Trophoblast cell (in vitro differentiated cells and primary cell): ENCODE data around the gene TET1.

ENCODE experiments used
- DNase-seq, 2 donors: peaks; one replicate each; pipeline ENCODE4 v3.0.0-alpha.2; 2016
- H2AFZ ChIP-seq: 2 replicates; pipeline ENCODE4 v1.6.1; 2013; ENCODE audit warnings: low read length, moderate library complexity, mild to moderate bottlenecking; ENCODE audit not compliant: insufficient read depth, poor library complexity
- H2AK5ac ChIP-seq: 2 replicates; pipeline ENCODE4 v1.6.1; 2013; ENCODE audit warnings: mild to moderate bottlenecking, low read length
- H2BK120ac ChIP-seq: 2 replicates; pipeline ENCODE4 v1.6.1; 2013; ENCODE audit warnings: low read length, mild to moderate bottlenecking, moderate library complexity; ENCODE audit not compliant: insufficient read depth, poor library complexity
- H2BK12ac ChIP-seq: 2 replicates; pipeline ENCODE4 v1.6.1; 2013; ENCODE audit warnings: mild to moderate bottlenecking, low read length, moderate library complexity
- H2BK5ac ChIP-seq: 2 replicates; pipeline ENCODE4 v1.6.1; 2013; ENCODE audit warnings: low read length, low read depth, moderate library complexity, mild to moderate bottlenecking; ENCODE audit not compliant: poor library complexity
- H3K14ac ChIP-seq: 2 replicates; pipeline ENCODE4 v1.6.1; 2013; ENCODE audit warnings: mild to moderate bottlenecking, low read length
- H3K18ac ChIP-seq: 2 replicates; pipeline ENCODE4 v1.6.1; 2013; ENCODE audit warnings: mild to moderate bottlenecking, low read length
- H3K23ac ChIP-seq: 2 replicates; pipeline ENCODE4 v1.6.1; 2013; ENCODE audit warnings: low read length
- H3K27ac ChIP-seq: 2 replicates; pipeline ENCODE4 v1.5.1; 2013; ENCODE audit warnings: low read depth, mild to moderate bottlenecking, inconsistent platforms, low read length, moderate library complexity
- H3K27me3 ChIP-seq: 2 replicates; pipeline ENCODE4 v1.6.1; 2013; ENCODE audit warnings: inconsistent platforms, mild to moderate bottlenecking, low read length, moderate library complexity; ENCODE audit not compliant: insufficient read depth
- H3K36me3 ChIP-seq, 2 experiments: 1 replicate in 1 of 2; 2 replicates in 1 of 2; pipeline ENCODE4 v1.6.1; 2013; ENCODE audit warnings: low read length in 2 of 2, mild to moderate bottlenecking in 2 of 2, moderate library complexity in 1 of 2; ENCODE audit not compliant: insufficient read depth in 2 of 2, control insufficient read depth in 1 of 2
- H3K4ac ChIP-seq: 2 replicates; pipeline ENCODE4 v1.6.1; 2013; ENCODE audit warnings: low read depth, mild to moderate bottlenecking, low read length, moderate library complexity
- H3K4me1 ChIP-seq, 2 experiments: 1 replicate in 1 of 2; 2 replicates in 1 of 2; pipeline ENCODE4 v1.6.1; 2013; ENCODE audit warnings: low read length in 2 of 2, mild to moderate bottlenecking in 2 of 2, moderate library complexity in 1 of 2; ENCODE audit not compliant: insufficient read depth in 2 of 2, control insufficient read depth in 1 of 2
- H3K4me2 ChIP-seq: 2 replicates; pipeline ENCODE4 v1.6.1; 2013; ENCODE audit warnings: inconsistent platforms, mild to moderate bottlenecking, low read length, moderate library complexity
- H3K4me3 ChIP-seq: 2 replicates; pipeline ENCODE4 v1.5.1; 2013; ENCODE audit warnings: mild to moderate bottlenecking, low read depth, low read length, inconsistent platforms
- H3K79me1 ChIP-seq: one replicate; pipeline ENCODE4 v1.6.1; 2013; ENCODE audit warnings: low read length
- H3K79me2 ChIP-seq: 2 replicates; pipeline ENCODE4 v1.6.1; 2013; ENCODE audit warnings: low read length, mild to moderate bottlenecking; ENCODE audit not compliant: control insufficient read depth, insufficient read depth, poor library complexity
- H3K9ac ChIP-seq: 2 replicates; pipeline ENCODE4 v1.6.1; 2013; ENCODE audit warnings: mild to moderate bottlenecking, low read length
- H3K9me3 ChIP-seq: 2 replicates; pipeline ENCODE4 v1.6.1; 2013; ENCODE audit warnings: low read depth, mild to moderate bottlenecking, control low read depth, inconsistent platforms, low read length; ENCODE audit not compliant: insufficient read depth
- H4K12ac ChIP-seq: 2 replicates; pipeline ENCODE4 v1.6.1; 2013; ENCODE audit warnings: low read depth, mild to moderate bottlenecking, low read length, moderate library complexity
- H4K8ac ChIP-seq: 2 replicates; pipeline ENCODE4 v1.6.1; 2013; ENCODE audit warnings: low read depth, mild to moderate bottlenecking, low read length, moderate library complexity
- H4K91ac ChIP-seq: one replicate; pipeline ENCODE4 v1.6.1; 2013; ENCODE audit warnings: low read depth, mild to moderate bottlenecking, low read length, moderate library complexity
- WGBS: extraction: QIAGEN DNeasy Blood & Tissue Kit; methylation state at CpG from one replicate; pipeline ENCODE4 v1.1.7; 2013; ENCODE audit warnings: missing lambda C conversion rate; ENCODE audit not compliant: insufficient read length, insufficient coverage; ENCODE audit errors: extremely low coverage; 5-methylcytosine and 5-hydroxymethylcytosine counted together

The TET1 gene

GRCh38 chr10:68618234-68618633 lies 58.1 kb downstream of the TET1 start:
- peak; percentile 30 to 83 for DNase-seq
- Histone ChIP-seq H2BK12ac (no peak overlapping the region), H3K23ac (no peak overlapping the region), H3K4me2 (no peak overlapping the region), H3K9me3 (no peaks in the 10 kb centered on the region), H3K4me1 (no peaks in the 10 kb centered on the region), H3K27me3 (no peaks in the 10 kb centered on the region), H3K79me1 (peaks cover 2% of the 10 kb centered on the region), H2AK5ac (no peak overlapping the region), H3K27ac (no peak overlapping the region), H3K79me2 (no peaks in the 10 kb centered on the region), H3K4ac (no peak overlapping the region), H3K14ac (no peak overlapping the region), H2BK120ac (no peak overlapping the region), H2AFZ (no peak overlapping the region), H4K91ac (no peak overlapping the region), H2BK5ac (no peak overlapping the region), H4K12ac (no peak overlapping the region), H4K8ac (no peak overlapping the region), H3K18ac (no peak overlapping the region), H3K36me3 (peaks cover 0 to 6% of the 10 kb centered on the region in 2 experiments), H3K4me3 (no peak overlapping the region), H3K9ac (no peak overlapping the region)
- no CpG with 5 or more reads among the region's 1 CpG for WGBS

GRCh38 chr10:68619595-68619994 lies 59.5 kb downstream of the TET1 start:
- Histone ChIP-seq H2AK5ac (no peak overlapping the region), H2BK120ac (no peak overlapping the region), H4K8ac (no peak overlapping the region), H3K23ac (no peak overlapping the region), H3K79me1 (peaks cover 2% of the 10 kb centered on the region), H2BK12ac (no peak overlapping the region), H2AFZ (no peak overlapping the region), H3K36me3 (peaks cover 0 to 4% of the 10 kb centered on the region in 2 experiments), H3K18ac (no peak overlapping the region), H3K9me3 (no peaks in the 10 kb centered on the region), H3K27me3 (no peaks in the 10 kb centered on the region), H3K27ac (no peak overlapping the region), H3K9ac (no peak overlapping the region), H3K4me2 (no peak overlapping the region), H3K4me3 (no peak overlapping the region), H3K4ac (no peak overlapping the region), H4K91ac (no peak overlapping the region), H3K4me1 (no peaks in the 10 kb centered on the region), H2BK5ac (no peak overlapping the region), H4K12ac (no peak overlapping the region), H3K79me2 (no peaks in the 10 kb centered on the region), H3K14ac (no peak overlapping the region)
- no peak for DNase-seq
- WGBS: no CpG with 5 or more reads among the region's 3 CpGs

GRCh38 chr10:68625316-68625921 lies 65.3 kb downstream of the TET1 start:
- H3K9me3 ChIP-seq: no peaks in the 10 kb centered on the region
- no peak overlapping the region for H3K27ac ChIP-seq
- no peaks in the 10 kb centered on the region for H3K4me1 ChIP-seq
- no peak overlapping the region for H4K12ac ChIP-seq
- no peak overlapping the region for H3K4me3 ChIP-seq
- no peak overlapping the region for H3K9ac ChIP-seq
- no peaks in the 10 kb centered on the region for H3K27me3 ChIP-seq
- H2AFZ ChIP-seq: no peak overlapping the region
- no peak overlapping the region for H4K8ac ChIP-seq
- no peak overlapping the region for H2AK5ac ChIP-seq
- H3K23ac ChIP-seq: no peak overlapping the region
- no peak overlapping the region for H3K18ac ChIP-seq
- H3K4ac ChIP-seq: no peak overlapping the region
- no CpG with 5 or more reads among the region's 4 CpGs for WGBS
- H2BK120ac ChIP-seq: no peak overlapping the region
- no peak for DNase-seq
- no peaks in the 10 kb centered on the region for H3K79me1 ChIP-seq
- H3K79me2 ChIP-seq: no peaks in the 10 kb centered on the region
- no peak overlapping the region for H2BK5ac ChIP-seq
- no peaks in the 10 kb centered on the region for H3K36me3 ChIP-seq
- no peak overlapping the region for H3K14ac ChIP-seq
- H4K91ac ChIP-seq: no peak overlapping the region
- no peak overlapping the region for H3K4me2 ChIP-seq
- H2BK12ac ChIP-seq: no peak overlapping the region

GRCh38 chr10:68628576-68629127 lies 68.5 kb downstream of the TET1 start:
- DNase-seq: no peak
- Histone ChIP-seq H3K4me1 (peaks cover 2% of the 10 kb centered on the region in 2 experiments), H2AFZ (no peak overlapping the region), H3K4me3 (no peak overlapping the region), H3K27ac (no peak overlapping the region), H3K9me3 (no peaks in the 10 kb centered on the region), H2BK5ac (no peak overlapping the region), H3K27me3 (no peaks in the 10 kb centered on the region), H3K14ac (no peak overlapping the region), H2BK12ac (no peak overlapping the region), H4K8ac (no peak overlapping the region), H3K4me2 (no peak overlapping the region), H3K4ac (no peak overlapping the region), H2BK120ac (no peak overlapping the region), H4K12ac (no peak overlapping the region), H3K36me3 (peaks cover 0 to 2% of the 10 kb centered on the region in 2 experiments), H2AK5ac (no peak overlapping the region), H4K91ac (no peak overlapping the region), H3K79me1 (peaks cover 7% of the 10 kb centered on the region), H3K9ac (no peak overlapping the region), H3K18ac (no peak overlapping the region), H3K79me2 (no peaks in the 10 kb centered on the region), H3K23ac (no peak overlapping the region)
- WGBS: no CpG with 5 or more reads among the region's 6 CpGs
